Measurements from ENCODE around the gene SRPX.

- no peak for TF ChIP-seq CTCF (IDR thresholded peaks at IDR 0.05; ENCODE audit: insufficient read depth, low read length, poor library complexity, severe bottlenecking)
- TF ChIP-seq EZH2phosphoT487 (conservative IDR thresholded peaks at IDR 0.05; ENCODE audit: low read length): no peak
Observed at GRCh38 chrX:38260231-38260630, 39.6 kb upstream of the SRPX start.
